HUES64 (cell line): ENCODE results near the gene SPATA13.
"Not testable (repeated sequence)": the region's sequence is repeated elsewhere in the genome, so short reads cannot be mapped to it uniquely, and the experiment has no call there.

Source experiments
- H3K27ac ChIP-seq: 2 replicates; pipeline ENCODE4 v1.7.0; 2013; ENCODE audit warnings: low read depth, low read length, inconsistent platforms
- H3K27me3 ChIP-seq: 2 replicates; pipeline ENCODE4 v1.6.1; 2013; ENCODE audit warnings: mild to moderate bottlenecking, low read length; ENCODE audit not compliant: insufficient read depth
- H3K36me3 ChIP-seq: 2 replicates; pipeline ENCODE4 v1.6.1; 2013; ENCODE audit warnings: mild to moderate bottlenecking, low read length; ENCODE audit not compliant: insufficient read depth
- H3K4me1 ChIP-seq: 2 replicates; pipeline ENCODE4 v1.6.1; 2013; ENCODE audit warnings: mild to moderate bottlenecking, low read length, moderate library complexity; ENCODE audit not compliant: insufficient read depth
- H3K4me3 ChIP-seq: 2 replicates; pipeline ENCODE4 v1.5.1; 2013; ENCODE audit warnings: mild to moderate bottlenecking, low read length, moderate library complexity
- H3K9ac ChIP-seq: 2 replicates; pipeline ENCODE4 v1.6.1; 2013; ENCODE audit warnings: mild to moderate bottlenecking, low read depth, low read length
- H3K9me3 ChIP-seq: 2 replicates; pipeline ENCODE4 v1.6.1; 2013; ENCODE audit warnings: low read depth, low read length; ENCODE audit not compliant: insufficient read depth
- WGBS: fragments of 150-250, 120-280 bp; methylation state at CpG from one replicate; pipeline ENCODE4 v1.1.7; 2013; ENCODE audit warnings: missing lambda C conversion rate; 5-methylcytosine and 5-hydroxymethylcytosine counted together

SPATA13 gene

GRCh38 chr13:24216176-24216575, 55.7 kb downstream of the SPATA13 start:
- Histone ChIP-seq H3K36me3 (no peaks in the 10 kb centered on the region), H3K4me1 (peaks cover 37% of the 10 kb centered on the region), H3K27me3 (no peaks in the 10 kb centered on the region), H3K9ac (no peak overlapping the region), H3K4me3 (no peak overlapping the region), H3K27ac (no peak overlapping the region), H3K9me3 (no peaks in the 10 kb centered on the region)
- WGBS, result 96% methylated on average over 4 of the region's 4 CpGs

GRCh38 chr13:24216779-24217178, 56.3 kb downstream of the SPATA13 start:
- not testable (repeated sequence) for H3K27ac ChIP-seq, H3K9me3 ChIP-seq, H3K27me3 ChIP-seq, H3K9ac ChIP-seq, H3K36me3 ChIP-seq, H3K4me3 ChIP-seq
- WGBS, result 91% methylated on average over 2 of the region's 2 CpGs
- peaks cover 37% of the 10 kb centered on the region for H3K4me1 ChIP-seq

GRCh38 chr13:24217601-24218281, 57.2 kb downstream of the SPATA13 start:
- H3K9me3 ChIP-seq, result no peaks in the 10 kb centered on the region
- no peak overlapping the region for H3K4me3 ChIP-seq
- H3K4me1 ChIP-seq, result peaks cover 31% of the 10 kb centered on the region
- H3K27ac ChIP-seq, result no peak overlapping the region
- no peaks in the 10 kb centered on the region for H3K27me3 ChIP-seq
- 72% methylated on average over 6 of the region's 6 CpGs for WGBS
- no peaks in the 10 kb centered on the region for H3K36me3 ChIP-seq
- no peak overlapping the region for H3K9ac ChIP-seq

- no peaks in the 10 kb centered on the region for H3K27me3 ChIP-seq
- WGBS, result 76% methylated on average over 3 of the region's 3 CpGs
- no peak overlapping the region for H3K4me3 ChIP-seq
- no peak overlapping the region for H3K27ac ChIP-seq
- no peaks in the 10 kb centered on the region for H3K9me3 ChIP-seq
- no peaks in the 10 kb centered on the region for H3K36me3 ChIP-seq
- no peak overlapping the region for H3K9ac ChIP-seq
- H3K4me1 ChIP-seq, result peaks cover 29% of the 10 kb centered on the region
Observed at GRCh38 chr13:24218338-24218737, 57.8 kb downstream of the SPATA13 start.

- H3K27ac ChIP-seq, result no peak overlapping the region
- H3K4me3 ChIP-seq, result no peak overlapping the region
- H3K4me1 ChIP-seq, result peaks cover 29% of the 10 kb centered on the region
- H3K36me3 ChIP-seq, result peaks cover 3% of the 10 kb centered on the region; the same call in 1 of the 2 replicates
- 96% methylated on average over 2 of the region's 2 CpGs for WGBS
- no peaks in the 10 kb centered on the region for H3K27me3 ChIP-seq
- no peaks in the 10 kb centered on the region for H3K9me3 ChIP-seq
- H3K9ac ChIP-seq, result no peak overlapping the region
Observed at GRCh38 chr13:24218977-24219376, 58.5 kb downstream of the SPATA13 start.

- peaks cover 8% of the 10 kb centered on the region; the same call in 1 of the 2 replicates for H3K36me3 ChIP-seq
- 68% methylated on average over 6 of the region's 6 CpGs for WGBS
- H3K27ac ChIP-seq, result no peak overlapping the region
- no peaks in the 10 kb centered on the region for H3K9me3 ChIP-seq
- peaks cover 29% of the 10 kb centered on the region for H3K4me1 ChIP-seq
- H3K27me3 ChIP-seq, result no peaks in the 10 kb centered on the region
- H3K9ac ChIP-seq, result no peak overlapping the region
- H3K4me3 ChIP-seq, result no peak overlapping the region
Observed at GRCh38 chr13:24220086-24220703, 59.7 kb downstream of the SPATA13 start.

- Histone ChIP-seq H3K27ac (no peak overlapping the region), H3K36me3 (peaks cover 8% of the 10 kb centered on the region; the same call in 1 of the 2 replicates), H3K4me3 (no peak overlapping the region), H3K27me3 (no peaks in the 10 kb centered on the region), H3K9me3 (no peaks in the 10 kb centered on the region), H3K9ac (no peak overlapping the region), H3K4me1 (peaks cover 23% of the 10 kb centered on the region)
- WGBS, result 97% methylated on average over 2 of the region's 2 CpGs
Observed at GRCh38 chr13:24221007-24221406, 60.5 kb downstream of the SPATA13 start.

- Histone ChIP-seq H3K27ac (no peak overlapping the region), H3K4me1 (peaks cover 26% of the 10 kb centered on the region), H3K36me3 (peaks cover 8% of the 10 kb centered on the region; the same call in 1 of the 2 replicates), H3K9me3 (no peaks in the 10 kb centered on the region), H3K4me3 (no peak overlapping the region), H3K27me3 (no peaks in the 10 kb centered on the region), H3K9ac (no peak overlapping the region)
- 95% methylated on average over 20 of the region's 20 CpGs for WGBS
Observed at GRCh38 chr13:24222756-24223155, 62.2 kb downstream of the SPATA13 start.

- Histone ChIP-seq H3K9me3 (no peaks in the 10 kb centered on the region), H3K9ac (no peak overlapping the region), H3K36me3 (peaks cover 8% of the 10 kb centered on the region; the same call in 1 of the 2 replicates), H3K27ac (no peak overlapping the region), H3K27me3 (no peaks in the 10 kb centered on the region), H3K4me1 (peaks cover 18% of the 10 kb centered on the region), H3K4me3 (no peak overlapping the region)
- 95% methylated on average over 42 of the region's 42 CpGs for WGBS
Observed at GRCh38 chr13:24223341-24224231, 63.1 kb downstream of the SPATA13 start.

GRCh38 chr13:24224232-24224680, 63.7 kb downstream of the SPATA13 start:
- 96% methylated on average over 9 of the region's 9 CpGs for WGBS
- Histone ChIP-seq H3K36me3 (peaks cover 8% of the 10 kb centered on the region; the same call in 1 of the 2 replicates), H3K27me3 (no peaks in the 10 kb centered on the region), H3K9me3 (no peaks in the 10 kb centered on the region), H3K27ac (no peak overlapping the region), H3K9ac (no peak overlapping the region), H3K4me1 (peaks cover 15% of the 10 kb centered on the region), H3K4me3 (no peak overlapping the region)

GRCh38 chr13:24225062-24225461, 64.5 kb downstream of the SPATA13 start:
- peaks cover 7% of the 10 kb centered on the region for H3K4me1 ChIP-seq
- H3K9ac ChIP-seq, result no peak overlapping the region
- no peak overlapping the region for H3K4me3 ChIP-seq
- WGBS, result 96% methylated on average over 11 of the region's 11 CpGs
- H3K27ac ChIP-seq, result no peak overlapping the region
- H3K27me3 ChIP-seq, result no peaks in the 10 kb centered on the region
- no peaks in the 10 kb centered on the region for H3K9me3 ChIP-seq
- peaks cover 8% of the 10 kb centered on the region; the same call in 1 of the 2 replicates for H3K36me3 ChIP-seq
